ENCODE data around the gene DDO.

GRCh38 chr6:110399219-110400071, 15.9 kb downstream of the DDO start:
- TF ChIP-seq POLR2A (IDR thresholded peaks at IDR 0.05): no peak
- TF ChIP-seq CTCF (IDR thresholded peaks at IDR 0.05): no peak

Measured in ovary (tissue), 3 donors.